Activated CD8-positive, alpha-beta memory T cell treated with anti-CD3 and anti-CD28 coated beads, Interleukin-2, amount 50 U/mL, for 24 hours (primary cell): ENCODE data around the gene CCDC69.
"Not testable (repeated sequence)": the region's sequence is repeated elsewhere in the genome, so short reads cannot be mapped to it uniquely, and the experiment has no call there.

Source experiments
- DNase-seq: peaks from one replicate; pipeline ENCODE4 v3.0.0-alpha.2; 2020; ENCODE audit errors: extremely low read depth

CCDC69 gene

GRCh38 chr5:151223447-151224264, at the start of gene CCDC69:
TSS of gene CCDC69 (minus strand) at chr5:151224092. CDS start at chr5:151223970, 122 bp downstream.
- no peak for DNase-seq

GRCh38 chr5:151271336-151271735, 47.4 kb upstream of the CCDC69 start:
- no peak for DNase-seq

- DNase-seq, result no peak
Measured at GRCh38 chr5:151270599-151270998, 46.7 kb upstream of the CCDC69 start.

- DNase-seq, result no peak
Measured at GRCh38 chr5:151267491-151268260, 43.8 kb upstream of the CCDC69 start.

- DNase-seq, result no peak
Measured at GRCh38 chr5:151264113-151264512, 40.2 kb upstream of the CCDC69 start.

- no peak for DNase-seq
Measured at GRCh38 chr5:151262532-151262931, 38.6 kb upstream of the CCDC69 start.

GRCh38 chr5:151259931-151260330, 36.0 kb upstream of the CCDC69 start:
- DNase-seq, result no peak

- DNase-seq, result no peak
Measured at GRCh38 chr5:151258816-151259215, 34.9 kb upstream of the CCDC69 start.

GRCh38 chr5:151258201-151258611, 34.3 kb upstream of the CCDC69 start:
- no peak for DNase-seq

GRCh38 chr5:151257731-151258181, 33.9 kb upstream of the CCDC69 start:
- no peak for DNase-seq

GRCh38 chr5:151255621-151256286, 31.9 kb upstream of the CCDC69 start:
- DNase-seq, result no peak

GRCh38 chr5:151254990-151255389, 31.1 kb upstream of the CCDC69 start:
- DNase-seq, result not testable (repeated sequence)

GRCh38 chr5:151254556-151254955, 30.7 kb upstream of the CCDC69 start:
- DNase-seq, result no peak

GRCh38 chr5:151253605-151253950, 29.7 kb upstream of the CCDC69 start:
- DNase-seq, result no peak

- DNase-seq, result peak; percentile 98
Measured at GRCh38 chr5:151252762-151253604, 29.1 kb upstream of the CCDC69 start, which contains the start of gene GM2A. TSS of gene GM2A (plus strand) at chr5:151253185. CDS start at chr5:151253217, 32 bp downstream.

- no peak for DNase-seq
Measured at GRCh38 chr5:151251621-151252020, 27.7 kb upstream of the CCDC69 start.

- no peak for DNase-seq
Measured at GRCh38 chr5:151251001-151251551, 27.2 kb upstream of the CCDC69 start.

GRCh38 chr5:151250346-151251000, 26.6 kb upstream of the CCDC69 start:
- no peak for DNase-seq

GRCh38 chr5:151249281-151249680, 25.4 kb upstream of the CCDC69 start:
- DNase-seq, result no peak

- DNase-seq, result no peak
Measured at GRCh38 chr5:151248651-151249050, 24.8 kb upstream of the CCDC69 start.
